ENCODE measurements around the gene TSHZ1.

The TSHZ1 gene

DNA sequence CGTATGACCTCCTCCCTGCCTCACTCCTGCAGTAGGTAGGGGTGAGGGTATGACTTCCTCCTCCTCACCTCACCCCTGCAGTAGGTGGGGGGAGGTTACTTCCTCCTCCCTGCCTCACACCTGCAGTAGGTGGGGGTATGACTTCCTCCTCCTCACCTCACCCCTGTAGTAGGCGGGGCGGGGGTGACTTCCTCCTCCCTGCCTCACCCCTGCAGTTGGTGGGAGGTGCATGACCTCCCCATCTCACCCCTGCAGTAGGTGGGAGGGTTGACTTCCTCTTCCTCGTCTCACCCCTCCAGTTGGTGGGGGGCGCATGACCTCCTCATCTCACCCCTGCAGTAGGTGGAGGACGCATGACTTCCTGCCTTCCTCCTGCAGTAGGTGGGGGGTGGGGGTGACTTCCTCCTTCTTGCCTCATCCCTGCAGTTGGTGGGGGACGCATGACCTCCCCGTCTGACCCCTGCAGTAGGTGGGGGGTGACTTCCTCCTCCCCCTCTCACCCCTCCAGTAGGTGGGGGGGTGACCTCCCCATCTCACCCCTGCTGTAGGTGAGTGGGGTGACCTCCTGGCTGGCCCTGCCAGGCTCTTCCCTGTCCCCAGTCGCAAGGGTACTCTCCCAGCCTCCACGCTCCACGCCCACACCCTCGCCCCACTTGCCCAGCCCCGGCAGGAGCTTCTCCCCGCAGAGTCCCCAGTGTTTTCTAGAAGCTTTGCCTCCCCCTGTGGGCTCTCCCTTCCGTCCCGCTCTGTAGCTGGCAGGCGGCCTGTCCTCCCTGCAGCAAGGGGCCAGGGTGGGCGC, 39.3 kb downstream of the TSHZ1 start:
- no peak for DNase-seq

DNA sequence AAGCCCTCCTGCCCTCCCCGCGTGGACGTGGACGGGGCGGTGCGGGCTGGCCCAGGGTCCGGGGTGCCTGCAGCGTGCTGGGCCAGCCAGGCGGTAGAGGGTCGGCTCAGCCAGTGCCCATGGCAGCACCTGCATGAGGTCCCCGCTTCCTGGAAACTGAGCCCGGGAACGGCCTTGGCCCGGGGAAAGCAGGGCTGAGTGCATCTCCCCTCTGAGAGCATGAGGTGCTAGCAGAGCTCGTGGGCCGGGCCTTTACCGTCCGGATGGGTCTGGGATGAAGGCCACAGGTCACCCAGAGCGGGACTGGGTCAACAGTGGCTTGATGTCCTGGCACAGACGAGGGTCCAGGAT, 39.8 kb downstream of the TSHZ1 start:
- no peak for DNase-seq

GRCh38 chr18:75251466-75251865, 40.9 kb downstream of the TSHZ1 start:
- DNase-seq, result no peak

DNA sequence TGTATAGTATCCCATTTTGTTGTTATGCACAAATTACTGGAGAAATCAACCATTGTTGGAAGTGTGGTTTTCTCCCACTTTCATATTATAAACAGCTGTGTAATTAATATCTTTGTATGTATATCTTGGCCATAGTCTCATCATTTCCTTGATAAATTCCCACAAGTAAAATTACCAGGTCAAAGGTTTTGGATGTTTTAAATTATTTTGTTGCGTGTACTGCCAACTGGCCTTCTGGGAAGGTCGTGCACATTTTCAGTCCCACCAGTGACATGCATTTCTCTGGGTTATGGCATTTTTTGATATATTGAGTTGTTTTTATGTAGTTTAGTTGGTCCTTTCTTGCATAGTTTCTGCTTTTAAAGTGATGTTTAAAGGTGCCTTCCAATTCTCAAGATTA, 41.5 kb downstream of the TSHZ1 start:
- DNase-seq, result no peak

GRCh38 chr18:75253043-75253442, 42.4 kb downstream of the TSHZ1 start:
- DNase-seq, result no peak

DNA sequence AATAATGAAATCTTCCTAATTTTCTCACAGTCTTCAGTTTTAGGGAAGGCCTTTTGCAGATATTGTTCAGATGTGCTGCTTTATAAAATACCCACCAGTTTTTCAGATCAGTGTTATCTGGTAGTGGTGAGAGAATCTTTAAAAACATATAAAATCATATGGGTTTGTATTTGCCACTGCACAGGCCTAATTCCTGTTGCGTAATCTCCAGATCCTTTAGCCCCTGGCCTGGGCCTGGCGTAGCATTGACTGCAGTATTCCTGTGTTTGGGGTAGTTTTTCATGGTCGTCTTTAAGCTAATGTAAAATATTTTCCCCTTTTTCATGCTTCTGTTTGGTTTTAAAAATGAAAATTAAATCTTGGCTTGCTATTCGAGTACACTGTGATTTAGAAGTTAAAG, 43.2 kb downstream of the TSHZ1 start:
- no peak for DNase-seq

DNA sequence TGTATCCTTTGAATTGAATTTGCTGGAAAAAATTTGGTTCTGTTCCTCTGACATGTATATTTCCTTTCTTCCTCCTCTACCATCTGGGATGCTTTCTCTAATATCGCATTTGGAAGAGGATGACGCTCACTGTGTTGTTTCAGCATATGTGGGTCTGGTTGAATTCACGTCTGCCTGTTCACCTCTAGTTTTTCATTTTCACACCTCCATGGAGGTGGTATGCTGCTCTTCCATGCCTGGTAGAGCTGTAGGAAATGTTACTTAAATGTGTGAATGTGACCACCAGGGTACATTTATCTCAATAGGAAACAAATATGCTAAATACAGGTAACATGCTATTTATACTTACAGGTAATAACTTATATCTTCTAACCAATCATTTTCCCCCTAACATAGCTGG, 44.5 kb downstream of the TSHZ1 start:
- no peak for DNase-seq

DNA sequence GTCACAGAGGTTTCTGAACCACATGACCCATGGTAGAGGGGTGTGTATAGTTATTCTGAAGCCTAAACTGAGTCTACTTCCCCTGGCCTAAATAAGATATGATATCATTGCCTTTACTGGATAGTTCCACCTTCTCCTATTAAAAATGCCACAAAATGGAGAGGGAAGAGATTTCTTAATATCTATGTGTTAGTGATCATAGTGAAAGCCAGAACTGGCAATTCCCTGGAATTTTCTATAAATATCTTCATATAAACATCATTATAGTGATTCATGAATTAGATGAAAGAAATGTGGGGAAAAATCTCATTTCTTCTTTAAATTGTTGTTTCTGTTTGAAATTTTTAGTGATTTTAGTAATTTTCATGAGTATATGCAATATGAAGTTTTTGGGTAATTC, 45.8 kb downstream of the TSHZ1 start:
- DNase-seq, result no peak

DNA sequence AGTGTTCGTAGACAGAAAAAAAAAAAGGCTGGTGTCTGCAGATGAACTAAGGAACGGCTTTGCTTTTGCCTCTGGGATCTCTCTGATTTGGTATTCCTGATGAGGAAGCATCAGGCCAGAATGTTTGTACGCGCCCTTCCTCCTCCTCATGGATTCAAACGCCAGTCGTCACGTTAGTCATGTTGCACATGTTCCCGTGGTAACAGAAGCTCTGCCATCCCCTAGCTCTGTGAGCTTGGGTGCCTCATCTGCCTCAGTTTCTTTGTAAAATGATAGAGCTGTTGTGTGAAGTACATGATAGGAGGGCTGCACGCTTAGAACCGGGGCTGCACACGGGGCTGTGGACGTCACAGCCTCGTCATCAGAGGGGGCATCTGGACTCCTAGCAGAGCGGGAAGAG, 47.0 kb downstream of the TSHZ1 start:
- no peak for DNase-seq

GRCh38 chr18:75261430-75262223, 51.0 kb downstream of the TSHZ1 start:
- DNase-seq, result no peak

GRCh38 chr18:75262511-75262910, 51.9 kb downstream of the TSHZ1 start:
- DNase-seq, result no peak

DNA sequence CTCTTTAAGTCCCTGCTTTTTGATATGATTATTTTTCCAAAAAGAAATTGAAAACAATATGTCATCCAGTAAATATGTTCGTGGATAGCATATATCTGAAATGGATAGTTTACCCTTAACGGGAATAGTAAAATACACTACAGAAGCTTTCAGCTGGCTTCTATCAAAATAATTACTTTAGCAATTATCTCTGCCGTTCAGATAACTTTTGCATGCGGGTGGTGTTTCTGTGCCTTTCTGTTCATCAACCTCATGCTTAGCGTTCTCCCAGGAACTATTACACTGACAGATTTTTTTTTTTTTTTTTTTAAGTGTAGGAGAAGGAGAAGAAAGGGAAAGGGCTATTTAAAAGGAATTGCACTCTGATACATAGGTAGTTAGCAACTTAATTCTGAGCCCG, 53.6 kb downstream of the TSHZ1 start:
- no peak for DNase-seq

DNA sequence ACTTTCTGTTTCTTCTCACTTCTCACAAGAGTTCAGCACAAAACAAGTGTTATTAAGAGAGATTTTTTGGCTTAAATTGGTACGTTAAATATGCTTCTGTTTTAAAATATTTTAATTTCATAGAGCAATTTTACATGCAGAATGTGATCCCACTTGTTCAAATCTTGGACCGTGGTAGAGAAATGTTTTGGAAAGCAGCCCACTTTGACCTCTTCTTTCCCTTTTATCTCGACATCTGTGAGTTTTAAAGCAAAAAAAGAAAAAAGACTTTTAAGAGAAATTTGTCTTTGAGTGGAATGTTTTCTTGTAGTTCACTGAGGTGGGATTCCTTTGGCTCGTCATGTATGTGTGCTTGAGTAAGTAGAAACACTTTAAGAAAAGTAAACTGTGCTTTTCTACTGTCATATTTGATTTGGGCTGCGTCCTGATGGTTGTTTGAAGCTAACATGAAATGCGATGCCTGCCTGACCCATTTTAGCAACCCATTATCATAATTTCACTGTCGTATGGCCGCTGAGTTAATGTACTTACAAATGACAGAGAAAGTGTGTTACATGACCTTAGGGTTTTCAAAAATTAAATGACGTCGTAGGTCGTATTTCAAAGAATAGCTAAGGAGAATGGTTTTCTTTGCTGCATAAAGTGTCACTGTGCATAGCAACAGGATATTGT, 54.5 kb downstream of the TSHZ1 start:
- no peak for DNase-seq

DNA sequence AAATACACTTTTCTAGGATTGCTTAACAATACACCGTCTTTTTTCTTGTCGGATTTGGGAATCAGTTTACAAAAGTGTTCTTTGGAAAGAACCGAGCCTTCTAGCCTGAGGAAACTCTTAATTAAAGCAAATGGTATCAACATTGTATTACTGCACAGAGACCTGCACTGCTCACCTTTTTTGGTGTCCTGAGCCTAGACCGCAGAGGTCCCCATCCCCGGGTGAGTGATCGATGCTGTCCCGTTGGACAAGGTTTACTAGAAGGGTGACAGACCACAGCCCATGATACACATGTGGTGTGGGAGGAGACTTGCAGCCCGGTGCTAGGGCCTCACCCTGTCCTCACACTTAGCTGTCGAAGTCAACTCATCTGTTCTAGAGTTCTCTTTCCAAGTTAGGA, 55.3 kb downstream of the TSHZ1 start:
- no peak for DNase-seq

DNA sequence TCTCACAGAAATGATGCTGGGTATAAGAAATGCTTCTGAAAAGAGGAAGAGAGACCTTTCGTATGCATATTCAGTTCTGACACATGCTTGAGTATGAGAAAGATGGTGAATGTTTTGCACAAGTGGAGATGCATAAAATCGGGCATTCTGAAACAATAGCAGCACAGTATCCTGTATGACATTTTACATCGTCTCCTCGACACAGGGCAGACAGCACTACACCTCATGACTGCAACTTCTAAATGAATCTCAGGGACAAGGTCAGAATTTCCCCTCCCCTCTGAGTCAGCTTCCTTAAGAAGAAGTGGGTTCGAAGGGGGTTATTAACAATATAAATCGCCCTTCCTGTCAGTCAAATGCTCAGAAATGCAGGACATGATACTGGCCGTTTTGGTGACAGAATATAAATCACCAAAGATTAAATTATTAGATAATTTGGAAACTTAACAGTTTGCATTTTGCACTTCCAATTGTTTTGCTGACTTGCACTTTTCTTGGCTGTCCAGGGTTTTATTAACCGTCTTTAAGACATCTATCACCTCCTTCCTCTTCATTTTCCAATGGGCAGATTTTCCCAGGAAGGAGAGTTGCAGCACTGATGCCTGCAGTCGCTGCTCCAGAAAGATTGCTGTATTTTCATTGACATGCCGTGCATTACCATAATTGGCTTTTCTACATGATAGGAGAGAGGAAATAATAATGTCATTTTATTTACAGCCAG, 57.2 kb downstream of the TSHZ1 start:
- DNase-seq, result no peak

DNA sequence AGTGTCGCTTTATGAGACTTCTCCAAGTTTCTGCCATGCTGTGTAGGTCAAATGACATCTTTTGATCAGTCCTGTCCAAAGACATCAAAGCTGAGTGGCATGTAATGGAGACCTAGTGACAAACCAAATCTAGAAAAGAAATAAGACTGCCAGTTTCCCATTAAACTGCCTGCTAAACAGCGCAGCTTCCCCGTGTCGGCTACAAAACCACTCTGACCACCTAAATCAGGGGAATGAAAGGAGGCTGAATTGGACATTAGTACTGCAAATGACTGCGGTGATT, 57.7 kb downstream of the TSHZ1 start:
- DNase-seq, result no peak

GRCh38 chr18:75269124-75269680, 58.6 kb downstream of the TSHZ1 start:
- no peak for DNase-seq

DNA sequence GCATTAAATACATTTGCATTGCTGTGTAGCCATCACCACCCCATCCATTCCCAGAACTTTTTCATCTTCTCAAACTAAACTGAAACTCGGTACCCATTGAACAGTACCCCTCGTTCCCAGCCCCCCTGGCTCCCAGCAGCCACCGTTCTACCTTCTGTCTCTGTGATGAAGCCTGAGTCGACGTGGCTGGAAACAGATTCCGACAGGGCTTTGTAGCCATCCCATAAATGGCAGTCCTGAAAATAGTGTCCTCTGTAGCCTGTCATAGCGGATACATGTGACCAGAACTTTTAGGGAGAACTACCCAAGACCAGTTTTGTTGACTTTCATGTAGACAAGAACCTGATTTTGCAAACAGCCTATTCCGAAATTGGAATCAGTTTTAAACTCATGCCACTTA, 59.1 kb downstream of the TSHZ1 start:
- DNase-seq, result no peak

DNA sequence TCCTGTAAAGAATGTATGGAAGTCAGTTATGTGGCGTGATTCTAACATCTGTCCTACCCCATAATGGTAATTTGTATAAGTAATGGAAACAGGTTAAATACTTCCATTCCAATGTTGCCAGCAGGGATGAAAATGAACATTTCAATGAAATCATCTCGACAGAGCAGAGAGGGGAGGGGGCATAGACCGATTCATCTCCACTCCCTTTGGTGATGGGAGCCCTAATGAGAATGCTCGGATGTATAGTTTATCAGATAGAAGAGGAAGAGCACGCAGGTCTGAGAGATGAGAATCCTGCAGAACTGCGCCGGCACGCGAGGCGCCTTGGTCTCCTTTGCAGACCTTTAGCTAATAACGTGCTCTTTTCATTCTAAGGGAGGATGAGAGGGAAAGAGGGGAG, 61.4 kb downstream of the TSHZ1 start:
- no peak for DNase-seq

GRCh38 chr18:75273817-75274216, 63.2 kb downstream of the TSHZ1 start:
- no peak for DNase-seq

DNA sequence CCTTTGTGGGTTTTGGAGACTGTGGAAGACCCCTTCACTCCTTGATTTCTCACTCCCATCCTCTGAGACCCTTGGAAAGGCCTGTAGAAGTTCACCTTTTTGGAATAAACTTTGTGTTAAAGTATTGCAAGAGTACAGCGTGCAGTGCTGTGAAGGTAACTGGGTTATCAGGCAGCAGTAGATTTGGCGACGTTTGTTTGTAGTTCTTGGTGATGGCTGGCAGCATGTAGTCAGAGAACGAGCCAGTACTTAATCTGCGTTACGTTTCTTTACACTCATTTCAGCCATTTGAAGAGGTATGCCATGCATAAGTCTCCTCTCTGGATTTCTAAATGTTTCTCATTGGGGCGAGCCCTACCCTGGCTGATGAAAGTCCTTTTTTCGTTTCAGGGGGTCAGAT, 64.6 kb downstream of the TSHZ1 start:
- no peak for DNase-seq

- DNase-seq, result no peak
Measured at GRCh38 chr18:75276818-75277609, 66.4 kb downstream of the TSHZ1 start.

DNA sequence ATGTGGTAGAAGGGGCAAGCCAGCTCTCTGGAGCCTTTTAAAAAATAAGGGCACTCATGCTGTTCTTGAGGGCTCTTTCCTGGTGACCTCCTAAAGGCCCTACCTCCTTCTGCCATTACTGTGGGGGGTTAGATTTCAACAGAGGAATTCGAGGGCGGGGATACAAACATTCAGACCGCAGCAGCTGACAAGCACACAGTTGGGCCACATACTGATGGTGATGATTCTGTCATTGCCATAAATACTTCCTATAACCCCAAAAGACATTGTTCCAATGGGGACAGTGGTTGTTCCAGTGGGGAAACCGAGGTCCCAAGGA, 67.0 kb downstream of the TSHZ1 start:
- DNase-seq, result no peak
